Thyroid gland (tissue), 4 donors: Measurements from ENCODE around the gene NTPCR.

Experiments
- POLR2A ChIP-seq, 2 donors: fragments of 450-650 bp; IDR thresholded peaks; one replicate each; pipeline ENCODE4 v1.6.1; 2017; ENCODE audit warnings: antibody characterized with exemption in 2 of 2, mild to moderate bottlenecking in 2 of 2, moderate library complexity in 1 of 2
- TF ChIP-seq, protein P1 (sequence below), 6 experiments: fragments of 200-600 bp in 3 of 6; fragments of 450-650 bp in 3 of 6; sonication (generic) in 3 of 6; IDR thresholded peaks; one replicate each; pipeline ENCODE4 v1.5.1; 2016 to 2019; ENCODE audit warnings: antibody characterized with exemption in 6 of 6, mild to moderate bottlenecking in 2 of 6, inconsistent platforms in 1 of 6, moderate library complexity in 1 of 6

DNA sequence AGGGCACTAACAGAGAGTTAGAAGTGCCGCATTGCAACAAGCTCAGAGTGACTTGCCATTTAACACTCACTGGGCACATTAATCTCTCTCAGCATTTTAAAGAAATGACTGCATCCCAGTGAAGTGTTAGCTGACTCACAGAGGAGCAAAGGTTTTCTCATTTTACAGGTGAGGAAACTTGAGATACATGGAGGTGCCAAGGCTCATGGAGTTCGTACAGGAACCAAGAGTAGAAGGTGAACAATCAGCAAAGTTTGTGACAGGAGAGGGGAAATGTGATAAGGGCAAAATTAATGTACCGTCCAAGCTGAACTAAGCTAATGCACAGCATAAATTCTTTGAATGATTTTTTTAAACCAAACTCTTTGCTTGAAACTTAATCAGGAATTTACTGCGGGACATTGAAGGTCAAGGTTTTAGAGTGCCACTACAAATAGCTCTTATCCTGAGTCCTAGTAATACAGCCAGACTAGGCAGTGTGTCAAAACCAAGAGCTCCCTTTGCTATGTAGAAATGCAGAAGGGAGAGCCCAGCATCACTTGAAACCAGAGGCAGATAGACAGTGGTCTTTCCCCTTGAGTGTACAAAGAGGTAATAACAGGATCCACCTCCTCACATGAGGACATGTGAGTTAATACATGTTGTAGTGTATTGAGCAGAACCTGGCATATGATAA, 22.4 kb upstream of the NTPCR start:
- TF ChIP-seq, protein P1, sequence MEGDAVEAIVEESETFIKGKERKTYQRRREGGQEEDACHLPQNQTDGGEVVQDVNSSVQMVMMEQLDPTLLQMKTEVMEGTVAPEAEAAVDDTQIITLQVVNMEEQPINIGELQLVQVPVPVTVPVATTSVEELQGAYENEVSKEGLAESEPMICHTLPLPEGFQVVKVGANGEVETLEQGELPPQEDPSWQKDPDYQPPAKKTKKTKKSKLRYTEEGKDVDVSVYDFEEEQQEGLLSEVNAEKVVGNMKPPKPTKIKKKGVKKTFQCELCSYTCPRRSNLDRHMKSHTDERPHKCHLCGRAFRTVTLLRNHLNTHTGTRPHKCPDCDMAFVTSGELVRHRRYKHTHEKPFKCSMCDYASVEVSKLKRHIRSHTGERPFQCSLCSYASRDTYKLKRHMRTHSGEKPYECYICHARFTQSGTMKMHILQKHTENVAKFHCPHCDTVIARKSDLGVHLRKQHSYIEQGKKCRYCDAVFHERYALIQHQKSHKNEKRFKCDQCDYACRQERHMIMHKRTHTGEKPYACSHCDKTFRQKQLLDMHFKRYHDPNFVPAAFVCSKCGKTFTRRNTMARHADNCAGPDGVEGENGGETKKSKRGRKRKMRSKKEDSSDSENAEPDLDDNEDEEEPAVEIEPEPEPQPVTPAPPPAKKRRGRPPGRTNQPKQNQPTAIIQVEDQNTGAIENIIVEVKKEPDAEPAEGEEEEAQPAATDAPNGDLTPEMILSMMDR (IDR thresholded peaks at IDR 0.05): no peak
- no peak for TF ChIP-seq POLR2A (IDR thresholded peaks at IDR 0.05)
